ENCODE measurements around the gene ASPHD2. TPM values are rescaled to one million over a fixed set of nuclear protein-coding genes. Genes with fewer than 3 reads are reported as not detected.

Gene ASPHD2
- total and polyA plus RNA-seq, 10 of the 15 experiments (the other 5 are each of a cell fraction or from before 2014, with no cell fraction given) = 1.6 to 10.6 (median 5.2) TPM

DNA sequence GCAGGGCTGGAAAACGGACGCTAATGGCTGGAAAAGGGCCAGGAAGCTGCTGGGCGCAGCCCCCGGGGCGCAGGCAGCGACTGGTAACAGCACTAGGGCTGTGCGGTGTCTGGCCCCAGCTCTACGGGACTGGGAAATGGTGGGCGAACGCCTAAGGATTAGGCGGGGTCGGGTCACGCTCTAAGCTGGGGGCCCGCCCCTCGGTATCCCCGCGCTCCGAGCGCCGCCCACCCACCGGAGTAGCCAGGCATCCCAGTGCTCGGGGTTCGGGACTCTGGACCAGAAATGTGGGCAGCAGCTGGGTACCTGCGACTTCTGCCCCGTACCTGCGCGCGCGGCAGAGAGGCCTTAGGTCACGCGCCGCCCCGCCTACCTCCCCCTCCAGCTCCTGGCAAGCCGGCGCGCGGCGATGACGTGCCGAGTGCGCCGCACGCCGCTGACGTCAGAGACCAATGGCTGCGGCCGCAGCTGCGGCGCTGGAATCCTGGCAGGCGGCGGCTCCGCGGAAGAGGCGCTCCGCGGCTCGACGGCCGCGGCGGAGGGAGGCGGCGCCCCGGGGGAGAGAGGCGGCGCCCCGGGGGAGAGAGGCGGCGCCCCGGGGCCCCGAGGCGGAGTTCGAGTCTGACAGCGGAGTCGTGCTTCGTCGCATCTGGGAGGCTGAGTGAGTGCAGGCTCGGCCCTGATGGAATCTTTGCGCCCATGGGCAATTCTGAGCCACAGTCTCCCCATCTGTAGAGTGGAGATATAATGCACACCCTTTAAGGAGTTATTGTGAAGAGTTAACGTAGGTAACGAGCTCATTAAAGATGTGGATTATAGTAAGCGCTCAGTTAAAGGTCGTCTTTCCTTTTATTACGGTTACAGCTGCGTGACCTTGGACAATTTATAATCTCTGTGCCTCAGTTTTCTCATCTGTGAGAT lies 54.6 kb downstream of the ASPHD2 start, which contains the start of the genes HPS4 and SRRD (continued):
- TF ChIP-seq TAF1 (IDR thresholded peaks at IDR 0.05; ENCODE audit: borderline replicate concordance, low read depth, low read length) = peak; percentile 89; the same call in 1 of the 2 replicates
- TF ChIP-seq ZNF207 (IDR thresholded peaks at IDR 0.05; ENCODE audit: borderline replicate concordance) = peak; percentile 97
- TF ChIP-seq NFIC (IDR thresholded peaks at IDR 0.05; ENCODE audit: low read depth, low read length) = no peak
- TF ChIP-seq ASH2L (IDR thresholded peaks at IDR 0.05; ENCODE audit: borderline replicate concordance, low read depth) = peak; percentile 96; the same call in 1 of the 2 replicates
- TF ChIP-seq, protein P1, sequence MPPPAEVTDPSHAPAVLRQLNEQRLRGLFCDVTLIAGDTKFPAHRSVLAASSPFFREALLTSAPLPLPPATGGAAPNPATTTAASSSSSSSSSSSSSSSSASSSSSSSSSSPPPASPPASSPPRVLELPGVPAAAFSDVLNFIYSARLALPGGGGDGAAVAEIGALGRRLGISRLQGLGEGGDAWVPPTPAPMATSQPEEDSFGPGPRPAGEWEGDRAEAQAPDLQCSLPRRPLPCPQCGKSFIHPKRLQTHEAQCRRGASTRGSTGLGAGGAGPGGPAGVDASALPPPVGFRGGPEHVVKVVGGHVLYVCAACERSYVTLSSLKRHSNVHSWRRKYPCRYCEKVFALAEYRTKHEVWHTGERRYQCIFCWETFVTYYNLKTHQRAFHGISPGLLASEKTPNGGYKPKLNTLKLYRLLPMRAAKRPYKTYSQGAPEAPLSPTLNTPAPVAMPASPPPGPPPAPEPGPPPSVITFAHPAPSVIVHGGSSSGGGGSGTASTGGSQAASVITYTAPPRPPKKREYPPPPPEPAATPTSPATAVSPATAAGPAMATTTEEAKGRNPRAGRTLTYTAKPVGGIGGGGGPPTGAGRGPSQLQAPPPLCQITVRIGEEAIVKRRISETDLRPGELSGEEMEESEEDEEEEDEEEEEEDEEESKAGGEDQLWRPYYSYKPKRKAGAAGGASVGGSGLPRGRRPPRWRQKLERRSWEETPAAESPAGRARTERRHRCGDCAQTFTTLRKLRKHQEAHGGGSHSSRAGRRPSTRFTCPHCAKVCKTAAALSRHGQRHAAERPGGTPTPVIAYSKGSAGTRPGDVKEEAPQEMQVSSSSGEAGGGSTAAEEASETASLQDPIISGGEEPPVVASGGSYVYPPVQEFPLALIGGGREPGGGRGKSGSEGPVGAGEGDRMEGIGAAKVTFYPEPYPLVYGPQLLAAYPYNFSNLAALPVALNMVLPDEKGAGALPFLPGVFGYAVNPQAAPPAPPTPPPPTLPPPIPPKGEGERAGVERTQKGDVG (CRISPR knock-in tag; IDR thresholded peaks at IDR 0.05) = no peak
- 0 out of 2 replicates have a peak, but pooled peaks have one; percentile 15 for TF ChIP-seq MTA2 (IDR thresholded peaks at IDR 0.05; ENCODE audit: low read depth)
- no peak for TF ChIP-seq CBX3 (IDR thresholded peaks at IDR 0.05; ENCODE audit: borderline replicate concordance, low read depth)
- no peak for TF ChIP-seq CHD4 (IDR thresholded peaks at IDR 0.05)
- TF ChIP-seq CEBPB (IDR thresholded peaks at IDR 0.05; ENCODE audit: borderline replicate concordance in 1 of 2, low read depth in 2 of 2, low read length in 2 of 2) = no peak
- TF ChIP-seq, protein P2, sequence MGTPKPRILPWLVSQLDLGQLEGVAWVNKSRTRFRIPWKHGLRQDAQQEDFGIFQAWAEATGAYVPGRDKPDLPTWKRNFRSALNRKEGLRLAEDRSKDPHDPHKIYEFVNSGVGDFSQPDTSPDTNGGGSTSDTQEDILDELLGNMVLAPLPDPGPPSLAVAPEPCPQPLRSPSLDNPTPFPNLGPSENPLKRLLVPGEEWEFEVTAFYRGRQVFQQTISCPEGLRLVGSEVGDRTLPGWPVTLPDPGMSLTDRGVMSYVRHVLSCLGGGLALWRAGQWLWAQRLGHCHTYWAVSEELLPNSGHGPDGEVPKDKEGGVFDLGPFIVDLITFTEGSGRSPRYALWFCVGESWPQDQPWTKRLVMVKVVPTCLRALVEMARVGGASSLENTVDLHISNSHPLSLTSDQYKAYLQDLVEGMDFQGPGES (IDR thresholded peaks at IDR 0.05) = no peak
- TF ChIP-seq WRNIP1 (IDR thresholded peaks at IDR 0.05; ENCODE audit: borderline replicate concordance, low read depth, low read length) = no peak
- peak; percentile 69; the same call in 1 of the 2 replicates for TF ChIP-seq TCF3 (IDR thresholded peaks at IDR 0.05; ENCODE audit: borderline replicate concordance, insufficient read depth, low read depth, low read length)
- no peak for TF ChIP-seq ETV6 (conservative IDR thresholded peaks at IDR 0.05 in 1 of 2, IDR thresholded peaks at IDR 0.05 in 1 of 2; ENCODE audit: borderline replicate concordance in 1 of 2, low read depth in 1 of 2)
- no peak for TF ChIP-seq PAX8 (IDR thresholded peaks at IDR 0.05)
- no peak for TF ChIP-seq MLLT1 (IDR thresholded peaks at IDR 0.05)
- TF ChIP-seq KLF5 (IDR thresholded peaks at IDR 0.05; ENCODE audit: partially characterized antibody) = peak; percentile 73
- no peak for TF ChIP-seq MYB (IDR thresholded peaks at IDR 0.05; ENCODE audit: borderline replicate concordance, low read depth, low read length)
- no peak for TF ChIP-seq STAT3 (IDR thresholded peaks at IDR 0.05; ENCODE audit: low read depth, low read length)
- no peak for TF ChIP-seq ZNF622 (IDR thresholded peaks at IDR 0.05)
